ENCODE results near the gene OR6J1. TPM values are rescaled to one million over a fixed set of nuclear protein-coding genes. Genes with fewer than 3 reads are reported as not detected.

Gene OR6J1
- total and polyA plus RNA-seq, 2 of the 13 experiments (the other 11 are each of a cell fraction or from before 2014, with no cell fraction given): not detected

DNA sequence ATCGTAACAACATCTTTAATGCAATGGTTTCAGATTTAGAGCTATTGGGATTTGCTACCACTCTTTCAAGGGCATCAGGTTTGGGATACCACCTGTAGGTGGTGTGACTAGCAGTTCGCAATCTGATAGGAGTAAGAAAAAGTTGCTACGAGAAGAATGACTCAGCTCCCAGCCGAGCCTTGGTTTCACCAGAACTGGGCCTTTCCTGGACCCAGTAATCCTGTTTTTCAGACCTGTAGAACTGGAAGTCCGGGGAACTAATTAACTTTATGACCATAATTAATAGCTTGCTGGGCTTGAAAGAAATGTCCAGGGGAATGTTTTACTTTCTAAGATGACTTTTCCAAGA, 45.3 kb downstream of the OR6J1 start (continued):
- no peak; the same call in 1 of the 2 replicates for TF ChIP-seq SIN3A (IDR thresholded peaks at IDR 0.05; ENCODE audit: borderline replicate concordance, low read depth, low read length)
- TF ChIP-seq, protein P1, sequence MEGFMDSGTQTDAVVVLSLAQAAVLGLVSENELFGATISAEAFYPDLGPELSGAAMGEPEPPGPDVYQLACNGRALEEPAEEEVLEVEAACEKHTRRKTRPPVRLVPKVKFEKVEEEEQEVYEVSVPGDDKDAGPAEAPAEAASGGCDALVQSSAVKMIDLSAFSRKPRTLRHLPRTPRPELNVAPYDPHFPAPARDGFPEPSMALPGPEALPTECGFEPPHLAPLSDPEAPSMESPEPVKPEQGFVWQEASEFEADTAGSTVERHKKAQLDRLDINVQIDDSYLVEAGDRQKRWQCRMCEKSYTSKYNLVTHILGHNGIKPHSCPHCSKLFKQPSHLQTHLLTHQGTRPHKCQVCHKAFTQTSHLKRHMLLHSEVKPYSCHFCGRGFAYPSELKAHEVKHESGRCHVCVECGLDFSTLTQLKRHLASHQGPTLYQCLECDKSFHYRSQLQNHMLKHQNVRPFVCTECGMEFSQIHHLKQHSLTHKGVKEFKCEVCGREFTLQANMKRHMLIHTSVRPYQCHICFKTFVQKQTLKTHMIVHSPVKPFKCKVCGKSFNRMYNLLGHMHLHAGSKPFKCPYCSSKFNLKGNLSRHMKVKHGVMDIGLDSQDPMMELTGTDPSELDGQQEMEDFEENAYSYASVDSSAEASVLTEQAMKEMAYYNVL (CRISPR knock-in tag; IDR thresholded peaks at IDR 0.05; ENCODE audit: borderline replicate concordance): no peak
- TF ChIP-seq SMARCE1 (IDR thresholded peaks at IDR 0.05; ENCODE audit: borderline replicate concordance): no peak
- TF ChIP-seq DNMT3B (CRISPR knock-in tag; conservative IDR thresholded peaks at IDR 0.05): no peak
- TF ChIP-seq, protein P2, sequence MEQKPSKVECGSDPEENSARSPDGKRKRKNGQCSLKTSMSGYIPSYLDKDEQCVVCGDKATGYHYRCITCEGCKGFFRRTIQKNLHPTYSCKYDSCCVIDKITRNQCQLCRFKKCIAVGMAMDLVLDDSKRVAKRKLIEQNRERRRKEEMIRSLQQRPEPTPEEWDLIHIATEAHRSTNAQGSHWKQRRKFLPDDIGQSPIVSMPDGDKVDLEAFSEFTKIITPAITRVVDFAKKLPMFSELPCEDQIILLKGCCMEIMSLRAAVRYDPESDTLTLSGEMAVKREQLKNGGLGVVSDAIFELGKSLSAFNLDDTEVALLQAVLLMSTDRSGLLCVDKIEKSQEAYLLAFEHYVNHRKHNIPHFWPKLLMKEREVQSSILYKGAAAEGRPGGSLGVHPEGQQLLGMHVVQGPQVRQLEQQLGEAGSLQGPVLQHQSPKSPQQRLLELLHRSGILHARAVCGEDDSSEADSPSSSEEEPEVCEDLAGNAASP (CRISPR knock-in tag; IDR thresholded peaks at IDR 0.05; ENCODE audit: borderline replicate concordance): no peak
- TF ChIP-seq SSRP1 (CRISPR knock-in tag; IDR thresholded peaks at IDR 0.05): no peak
- no peak for TF ChIP-seq SRF (IDR thresholded peaks at IDR 0.05; ENCODE audit: low read depth, low read length)
- no peak for TF ChIP-seq TCF12 (IDR thresholded peaks at IDR 0.05)
- TF ChIP-seq TCF12 (CRISPR knock-in tag; IDR thresholded peaks at IDR 0.05): no peak
- TF ChIP-seq MIER3 (CRISPR knock-in tag; IDR thresholded peaks at IDR 0.05; ENCODE audit: borderline replicate concordance): no peak
- TF ChIP-seq FOXJ3 (CRISPR knock-in tag; IDR thresholded peaks at IDR 0.05; ENCODE audit: borderline replicate concordance): no peak
- no peak for TF ChIP-seq NRL (CRISPR knock-in tag; IDR thresholded peaks at IDR 0.05; ENCODE audit: borderline replicate concordance)
- TF ChIP-seq ZNF251 (CRISPR knock-in tag; IDR thresholded peaks at IDR 0.05): no peak
- TF ChIP-seq, protein P3, sequence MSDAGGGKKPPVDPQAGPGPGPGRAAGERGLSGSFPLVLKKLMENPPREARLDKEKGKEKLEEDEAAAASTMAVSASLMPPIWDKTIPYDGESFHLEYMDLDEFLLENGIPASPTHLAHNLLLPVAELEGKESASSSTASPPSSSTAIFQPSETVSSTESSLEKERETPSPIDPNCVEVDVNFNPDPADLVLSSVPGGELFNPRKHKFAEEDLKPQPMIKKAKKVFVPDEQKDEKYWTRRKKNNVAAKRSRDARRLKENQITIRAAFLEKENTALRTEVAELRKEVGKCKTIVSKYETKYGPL (CRISPR knock-in tag; IDR thresholded peaks at IDR 0.05): no peak
- no peak for TF ChIP-seq ZKSCAN8 (CRISPR knock-in tag; IDR thresholded peaks at IDR 0.05; ENCODE audit: borderline replicate concordance)
- TF ChIP-seq ZNF446 (CRISPR knock-in tag; IDR thresholded peaks at IDR 0.05): no peak
- TF ChIP-seq RFX3 (CRISPR knock-in tag; IDR thresholded peaks at IDR 0.05): no peak
- TF ChIP-seq ERF (CRISPR knock-in tag; IDR thresholded peaks at IDR 0.05): 0 out of 2 replicates have a peak, but pooled peaks have one; percentile 7
- no peak for TF ChIP-seq SNAI1 (CRISPR knock-in tag; IDR thresholded peaks at IDR 0.05; ENCODE audit: borderline replicate concordance)
- no peak for TF ChIP-seq TEAD3 (CRISPR knock-in tag; optimal IDR thresholded peaks at IDR 0.05; ENCODE audit: borderline replicate concordance)
- no peak for TF ChIP-seq ESRRA (CRISPR knock-in tag; IDR thresholded peaks at IDR 0.05; ENCODE audit: low read depth)
- TF ChIP-seq ZNF124 (CRISPR knock-in tag; IDR thresholded peaks at IDR 0.05): 0 out of 2 replicates have a peak, but pooled peaks have one; percentile 9
- no peak for TF ChIP-seq ZBTB7B (CRISPR knock-in tag; IDR thresholded peaks at IDR 0.05)
- no peak for TF ChIP-seq SALL1 (CRISPR knock-in tag; IDR thresholded peaks at IDR 0.05)
- no peak for TF ChIP-seq ZFP82 (CRISPR knock-in tag; IDR thresholded peaks at IDR 0.05; ENCODE audit: borderline replicate concordance)
- peak; percentile 16 for TF ChIP-seq SKI (IDR thresholded peaks at IDR 0.05; ENCODE audit: partially characterized antibody)
- TF ChIP-seq ZNF17 (CRISPR knock-in tag; IDR thresholded peaks at IDR 0.05): no peak
- no peak for TF ChIP-seq KLF9 (CRISPR knock-in tag; IDR thresholded peaks at IDR 0.05; ENCODE audit: low read depth)
- TF ChIP-seq FIP1L1 (IDR thresholded peaks at IDR 0.05; ENCODE audit: borderline replicate concordance, insufficient read depth, low read depth, low read length): no peak
- TF ChIP-seq POLR2AphosphoS5 (IDR thresholded peaks at IDR 0.05; ENCODE audit: low read depth, low read length): no peak
